Measurements from ENCODE around the gene SKI. TPM values are rescaled to one million over a fixed set of nuclear protein-coding genes. Genes with fewer than 3 reads are reported as not detected.

The SKI gene
- total RNA-seq, 6 experiments from 2014 or later: 23.7 to 84.8 (median 31.4) TPM

DNA sequence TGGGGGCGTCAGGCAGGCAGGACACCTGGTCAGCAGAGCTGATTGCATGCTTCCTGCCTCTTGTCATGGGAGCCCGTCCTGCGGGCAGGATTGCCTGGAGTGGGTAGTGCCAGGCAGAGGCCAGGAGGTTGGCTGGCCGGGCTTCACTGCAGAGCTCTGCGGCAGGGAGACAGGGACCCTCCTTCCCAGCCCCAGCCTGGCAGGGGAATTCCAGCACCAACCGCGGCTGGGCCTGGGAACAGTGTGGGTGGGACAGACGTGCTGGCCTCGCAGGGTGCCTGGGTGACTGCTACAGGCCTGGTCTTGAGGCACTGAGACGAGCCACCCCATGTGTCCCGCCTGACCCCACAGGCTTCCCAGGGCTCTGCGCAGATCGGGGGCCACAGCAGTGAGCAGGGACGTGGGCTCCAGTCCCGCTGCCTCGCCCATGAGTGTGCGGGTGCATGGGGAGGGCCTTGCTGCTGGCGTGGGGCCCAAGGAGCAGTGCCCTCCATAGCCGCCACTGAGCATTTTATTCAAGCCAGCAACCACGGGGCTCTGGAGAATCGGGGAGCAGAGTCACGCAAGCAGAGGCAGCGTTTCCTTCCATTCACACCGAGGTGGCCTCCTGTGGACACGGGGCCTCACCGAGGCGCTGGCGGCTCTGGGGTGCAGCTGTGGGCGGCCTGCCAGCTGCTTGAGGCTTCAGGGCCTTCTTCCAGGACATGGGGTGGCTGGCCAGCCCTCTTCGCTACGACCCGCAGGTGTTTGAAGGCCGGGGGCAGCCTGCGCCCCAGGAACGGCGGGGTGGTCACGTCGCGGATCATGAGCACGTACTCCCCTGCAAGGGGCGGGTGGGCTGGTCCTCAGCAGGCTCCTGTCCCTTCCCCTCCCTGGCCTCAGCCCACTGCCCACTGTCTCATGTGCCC is 92.9 kb downstream of the SKI start:
- H3K36me3 ChIP-seq: no peaks in the 10 kb centered on the region
- H3K27ac ChIP-seq: no peak overlapping the region
- ATAC-seq: no peak
- no peak overlapping the region for H3K4me3 ChIP-seq
- no peaks in the 10 kb centered on the region for H3K27me3 ChIP-seq
- no peak for DNase-seq
- TF ChIP-seq POLR2A (IDR thresholded peaks at IDR 0.05): no peak
- TF ChIP-seq, protein P1, sequence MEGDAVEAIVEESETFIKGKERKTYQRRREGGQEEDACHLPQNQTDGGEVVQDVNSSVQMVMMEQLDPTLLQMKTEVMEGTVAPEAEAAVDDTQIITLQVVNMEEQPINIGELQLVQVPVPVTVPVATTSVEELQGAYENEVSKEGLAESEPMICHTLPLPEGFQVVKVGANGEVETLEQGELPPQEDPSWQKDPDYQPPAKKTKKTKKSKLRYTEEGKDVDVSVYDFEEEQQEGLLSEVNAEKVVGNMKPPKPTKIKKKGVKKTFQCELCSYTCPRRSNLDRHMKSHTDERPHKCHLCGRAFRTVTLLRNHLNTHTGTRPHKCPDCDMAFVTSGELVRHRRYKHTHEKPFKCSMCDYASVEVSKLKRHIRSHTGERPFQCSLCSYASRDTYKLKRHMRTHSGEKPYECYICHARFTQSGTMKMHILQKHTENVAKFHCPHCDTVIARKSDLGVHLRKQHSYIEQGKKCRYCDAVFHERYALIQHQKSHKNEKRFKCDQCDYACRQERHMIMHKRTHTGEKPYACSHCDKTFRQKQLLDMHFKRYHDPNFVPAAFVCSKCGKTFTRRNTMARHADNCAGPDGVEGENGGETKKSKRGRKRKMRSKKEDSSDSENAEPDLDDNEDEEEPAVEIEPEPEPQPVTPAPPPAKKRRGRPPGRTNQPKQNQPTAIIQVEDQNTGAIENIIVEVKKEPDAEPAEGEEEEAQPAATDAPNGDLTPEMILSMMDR (IDR thresholded peaks at IDR 0.05): no peak
- no CpG with 5 or more reads among the region's 41 CpGs for WGBS (ENCODE audit: insufficient coverage, low coverage, low lambda C conversion rate, missing lambda C conversion rate)
- no peaks in the 10 kb centered on the region for H3K4me1 ChIP-seq
- H3K9me3 ChIP-seq: no peaks in the 10 kb centered on the region
- intact Hi-C loops (cut with DNase I): no loop called here

DNA sequence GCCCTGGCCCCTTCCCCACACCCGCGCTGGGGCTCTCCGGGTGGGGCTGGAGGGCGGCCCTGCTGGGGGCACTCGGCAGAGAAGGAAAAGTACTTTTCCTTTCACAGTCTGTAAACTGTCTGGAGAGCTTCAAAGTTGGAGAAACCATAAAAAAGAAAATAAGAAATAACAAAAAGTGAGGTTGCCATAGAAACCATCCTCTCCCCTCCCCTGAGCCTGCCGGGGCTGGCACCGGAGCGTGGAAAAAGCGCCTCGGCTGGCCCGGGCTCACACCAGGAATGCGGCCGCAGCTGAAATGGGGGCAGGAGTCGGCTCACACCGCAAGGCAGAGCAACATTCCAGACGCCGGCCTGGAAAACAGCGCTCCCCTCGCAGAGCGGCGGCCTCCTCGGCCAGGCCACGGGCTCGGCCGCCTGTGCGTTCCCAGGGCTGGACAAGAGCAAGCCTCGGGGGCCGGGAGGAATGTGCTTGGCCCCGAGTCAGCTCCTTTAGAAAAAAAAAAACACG is 94.0 kb downstream of the SKI start:
- 3% methylated on average over 7 of the region's 30 CpGs for WGBS (ENCODE audit: insufficient coverage, low coverage, low lambda C conversion rate, missing lambda C conversion rate)
- Histone ChIP-seq H3K9me3 (no peaks in the 10 kb centered on the region), H3K4me1 (no peaks in the 10 kb centered on the region), H3K4me3 (no peak overlapping the region), H3K36me3 (no peaks in the 10 kb centered on the region), H3K27me3 (no peaks in the 10 kb centered on the region), H3K27ac (peak overlapping the region in 2 of 3 donors; percentile 15 to 29)
- TF ChIP-seq, protein P1 (IDR thresholded peaks at IDR 0.05): peak in 1 of 4 donors; percentile 4
- TF ChIP-seq POLR2A (IDR thresholded peaks at IDR 0.05): no peak
- DNase-seq: no peak
- intact Hi-C loops (cut with DNase I): no loop called here
- ATAC-seq: peak; percentile 22 to 46 (median 41)

DNA sequence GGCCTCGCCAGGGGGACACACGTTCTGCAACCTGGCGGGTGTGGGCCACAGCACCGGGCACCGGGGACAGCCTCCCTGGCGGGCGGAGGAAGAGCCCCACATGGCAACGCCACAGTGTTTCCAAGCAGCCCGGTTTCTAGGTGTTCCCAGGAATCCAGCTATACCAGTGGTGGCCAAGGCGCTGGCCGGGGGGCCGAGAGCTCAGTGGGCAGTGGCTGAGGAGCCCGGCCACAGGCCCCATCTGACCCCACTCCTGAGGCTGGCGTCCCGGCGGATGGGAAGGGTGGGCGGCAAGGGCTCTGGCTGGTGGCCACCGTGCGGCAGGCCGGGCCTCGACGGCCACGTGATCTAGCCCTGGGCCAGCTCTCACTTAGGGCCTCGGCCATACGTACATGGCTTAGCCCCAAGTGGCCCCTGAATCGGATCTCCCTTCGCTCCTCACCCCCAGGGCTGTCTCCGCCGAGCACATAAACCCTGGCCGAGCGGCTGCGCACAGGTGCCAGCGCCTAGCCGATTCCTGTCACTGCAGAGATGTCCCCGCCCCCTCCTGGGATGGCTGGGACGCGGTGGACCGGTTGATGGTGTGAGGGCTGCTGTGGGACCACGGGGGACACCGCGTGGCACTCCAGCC is 94.6 kb downstream of the SKI start:
- H3K36me3 ChIP-seq: no peaks in the 10 kb centered on the region
- peak overlapping the region in 1 of 3 donors; percentile 15 for H3K27ac ChIP-seq
- no peaks in the 10 kb centered on the region for H3K27me3 ChIP-seq
- H3K4me3 ChIP-seq: no peak overlapping the region
- TF ChIP-seq POLR2A (IDR thresholded peaks at IDR 0.05): no peak
- TF ChIP-seq, protein P1 (IDR thresholded peaks at IDR 0.05): peak in 1 of 4 donors; percentile 0
- H3K9me3 ChIP-seq: no peaks in the 10 kb centered on the region
- ATAC-seq (peak in 1 of 4 donors; percentile 5), DNase-seq (no peak)
- no peaks in the 10 kb centered on the region for H3K4me1 ChIP-seq
- WGBS (ENCODE audit: insufficient coverage, low coverage, low lambda C conversion rate, missing lambda C conversion rate): 80% methylated on average over 1 of the region's 41 CpGs
- intact Hi-C loops (cut with DNase I): no loop called here

DNA sequence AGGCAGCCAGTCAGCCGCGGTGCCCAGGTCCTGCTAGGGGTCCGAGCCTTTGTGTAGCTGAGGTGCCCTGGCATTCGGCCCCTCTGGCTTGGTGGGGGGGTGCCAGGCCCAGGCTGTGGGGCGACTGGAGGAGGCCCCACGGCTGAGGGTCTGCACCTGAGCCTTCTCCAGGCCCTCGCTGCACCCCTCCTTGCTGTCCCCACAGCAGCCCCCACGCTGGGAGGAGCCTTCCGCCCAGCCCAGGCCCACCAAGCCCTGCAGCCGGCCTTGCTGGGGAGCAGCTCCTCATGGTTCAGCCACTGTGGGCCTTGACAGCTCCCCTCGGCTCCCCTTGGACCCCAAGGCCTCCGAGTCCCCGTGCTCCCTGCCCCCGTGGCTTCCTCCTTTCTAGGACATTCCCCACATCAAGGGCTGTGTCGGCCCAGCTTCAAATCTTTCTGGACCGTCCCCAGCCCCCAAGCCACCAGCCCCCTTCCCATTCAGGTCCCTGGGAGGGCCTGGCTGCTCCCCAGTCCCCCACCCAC is 95.4 kb downstream of the SKI start:
- Histone ChIP-seq H3K4me1 (no peaks in the 10 kb centered on the region), H3K27ac (no peak overlapping the region), H3K9me3 (no peaks in the 10 kb centered on the region), H3K4me3 (no peak overlapping the region), H3K27me3 (no peaks in the 10 kb centered on the region), H3K36me3 (no peaks in the 10 kb centered on the region)
- DNase-seq (no peak), ATAC-seq (no peak)
- no peak for TF ChIP-seq POLR2A (IDR thresholded peaks at IDR 0.05)
- TF ChIP-seq, protein P1 (IDR thresholded peaks at IDR 0.05): no peak
- WGBS (ENCODE audit: insufficient coverage, low coverage, low lambda C conversion rate, missing lambda C conversion rate): 89% methylated on average over 6 of the region's 16 CpGs
- intact Hi-C loops (cut with DNase I): no loop called here
